ENCODE data around the gene TRUB2.

TRUB2 gene

DNA sequence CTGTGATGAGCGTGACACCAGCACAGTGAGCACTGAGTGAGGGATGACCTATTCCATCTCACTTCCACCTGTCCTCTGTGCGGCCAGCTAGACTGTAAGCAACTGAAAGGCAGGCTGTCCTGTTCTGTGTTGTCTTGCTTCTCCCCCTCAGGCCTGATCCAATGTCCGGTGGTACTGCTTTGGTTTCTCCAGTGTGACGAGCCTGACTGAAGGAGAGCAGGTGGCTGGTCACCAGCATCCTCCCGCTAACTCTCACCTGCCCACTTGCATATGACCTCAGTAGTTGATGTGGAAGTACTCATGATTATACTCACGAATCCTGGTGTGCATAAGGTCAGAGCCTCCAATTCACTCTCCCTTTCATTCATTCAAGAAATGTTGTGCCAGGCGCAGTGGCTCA, 15.7 kb upstream of the TRUB2 start:
- no peak for DNase-seq
- no peak overlapping the region for H3K27ac ChIP-seq (ENCODE audit: low read length, poor library complexity, severe bottlenecking)
- H3K79me1 ChIP-seq (replicated peaks; ENCODE audit: low read length, poor library complexity, severe bottlenecking), result peaks cover 8% of the 10 kb centered on the region
- no peak overlapping the region for H3K9ac ChIP-seq (ENCODE audit: low read length)
- H3K4me1 ChIP-seq (ENCODE audit: control insufficient read depth, insufficient read depth, low read depth, low read length), result peaks cover 8% of the 10 kb centered on the region
- no peak overlapping the region for H2BK15ac ChIP-seq (ENCODE audit: low read depth, poor library complexity, severe bottlenecking)
- H3K27me3 ChIP-seq (ENCODE audit: control insufficient read depth in 1 of 2, insufficient read depth in 1 of 2, low read length in 2 of 2), result no peaks in the 10 kb centered on the region
- H3K14ac ChIP-seq (ENCODE audit: low read length in 2 of 2), result no peak overlapping the region
- no peak overlapping the region for H2BK12ac ChIP-seq (ENCODE audit: low read length in 2 of 2)
- H2BK5ac ChIP-seq (ENCODE audit: low read depth, low read length, poor library complexity, severe bottlenecking), result no peak overlapping the region
- H3K23ac ChIP-seq (ENCODE audit: low read length in 2 of 2), result no peak overlapping the region
- H3K4me3 ChIP-seq (ENCODE audit: insufficient read depth in 1 of 2, low read depth in 1 of 2, low read length in 2 of 2), result no peak overlapping the region
- no peak overlapping the region for H3K4me2 ChIP-seq (ENCODE audit: low read length, poor library complexity, severe bottlenecking)
- H4K91ac ChIP-seq (ENCODE audit: low read length), result no peak overlapping the region
- H3K4ac ChIP-seq (ENCODE audit: low read depth in 1 of 2, low read length in 2 of 2), result no peak overlapping the region
- H3K9me3 ChIP-seq (ENCODE audit: control insufficient read depth, low read length), result no peaks in the 10 kb centered on the region
- no peak overlapping the region for H4K8ac ChIP-seq (ENCODE audit: low read length)
- peaks cover 18 to 19% of the 10 kb centered on the region in 2 experiments for H3K36me3 ChIP-seq (ENCODE audit: control insufficient read depth in 1 of 2, insufficient read depth in 2 of 2, low read depth in 1 of 2, low read length in 2 of 2)
- H3K18ac ChIP-seq (ENCODE audit: low read depth in 1 of 2, low read length in 2 of 2), result no peak overlapping the region
- no peak overlapping the region for H2AFZ ChIP-seq (ENCODE audit: low read depth, low read length)
- H2BK120ac ChIP-seq (ENCODE audit: low read depth, low read length), result no peak overlapping the region
- H2AK5ac ChIP-seq (ENCODE audit: low read length, severe bottlenecking), result no peak overlapping the region
- WGBS, result 95% methylated on average over 7 of the region's 7 CpGs

DNA sequence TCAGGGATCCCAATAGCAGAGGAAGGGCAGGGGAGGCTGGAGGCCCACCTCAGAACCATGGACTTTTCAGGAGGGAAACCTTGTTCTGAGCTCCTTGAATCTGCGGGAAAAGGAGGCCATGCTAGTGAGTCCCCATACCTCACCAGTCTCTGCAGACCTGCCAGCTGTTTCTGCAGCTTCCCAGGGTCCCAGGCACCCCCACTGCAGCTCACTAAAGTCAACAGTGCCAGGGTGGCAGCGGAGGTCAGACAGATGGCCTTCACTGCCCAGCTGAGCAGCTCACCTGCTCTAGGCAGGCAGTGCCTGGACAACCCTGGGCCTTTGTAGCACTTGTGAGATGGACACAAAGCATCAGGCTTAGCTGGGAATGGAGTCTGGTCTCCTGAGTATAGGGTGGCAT, 13.7 kb upstream of the TRUB2 start:
- Histone ChIP-seq H4K8ac (ENCODE audit: low read length) (no peak overlapping the region), H3K27ac (ENCODE audit: low read length, poor library complexity, severe bottlenecking) (no peak overlapping the region), H2BK5ac (ENCODE audit: low read depth, low read length, poor library complexity, severe bottlenecking) (no peak overlapping the region), H2AFZ (ENCODE audit: low read depth, low read length) (no peak overlapping the region), H3K4ac (ENCODE audit: low read depth in 1 of 2, low read length in 2 of 2) (no peak overlapping the region), H2AK5ac (ENCODE audit: low read length, severe bottlenecking) (no peak overlapping the region), H3K9ac (ENCODE audit: low read length) (no peak overlapping the region), H3K14ac (ENCODE audit: low read length in 2 of 2) (no peak overlapping the region), H2BK120ac (ENCODE audit: low read depth, low read length) (no peak overlapping the region), H3K23ac (ENCODE audit: low read length in 2 of 2) (no peak overlapping the region), H3K79me1 (replicated peaks; ENCODE audit: low read length, poor library complexity, severe bottlenecking) (no peaks in the 10 kb centered on the region), H3K36me3 (ENCODE audit: control insufficient read depth in 1 of 2, insufficient read depth in 2 of 2, low read depth in 1 of 2, low read length in 2 of 2) (peaks cover 27 to 29% of the 10 kb centered on the region in 2 experiments), H3K9me3 (ENCODE audit: control insufficient read depth, low read length) (no peaks in the 10 kb centered on the region), H4K91ac (ENCODE audit: low read length) (no peak overlapping the region), H3K4me1 (ENCODE audit: control insufficient read depth, insufficient read depth, low read depth, low read length) (peaks cover 4% of the 10 kb centered on the region), H3K4me2 (ENCODE audit: low read length, poor library complexity, severe bottlenecking) (no peak overlapping the region), H3K18ac (ENCODE audit: low read depth in 1 of 2, low read length in 2 of 2) (no peak overlapping the region), H2BK15ac (ENCODE audit: low read depth, poor library complexity, severe bottlenecking) (no peak overlapping the region), H3K27me3 (ENCODE audit: control insufficient read depth in 1 of 2, insufficient read depth in 1 of 2, low read length in 2 of 2) (no peaks in the 10 kb centered on the region), H2BK12ac (ENCODE audit: low read length in 2 of 2) (no peak overlapping the region), H3K4me3 (ENCODE audit: insufficient read depth in 1 of 2, low read depth in 1 of 2, low read length in 2 of 2) (no peak overlapping the region)
- no peak for DNase-seq
- WGBS, result 97% methylated on average over 2 of the region's 2 CpGs

DNA sequence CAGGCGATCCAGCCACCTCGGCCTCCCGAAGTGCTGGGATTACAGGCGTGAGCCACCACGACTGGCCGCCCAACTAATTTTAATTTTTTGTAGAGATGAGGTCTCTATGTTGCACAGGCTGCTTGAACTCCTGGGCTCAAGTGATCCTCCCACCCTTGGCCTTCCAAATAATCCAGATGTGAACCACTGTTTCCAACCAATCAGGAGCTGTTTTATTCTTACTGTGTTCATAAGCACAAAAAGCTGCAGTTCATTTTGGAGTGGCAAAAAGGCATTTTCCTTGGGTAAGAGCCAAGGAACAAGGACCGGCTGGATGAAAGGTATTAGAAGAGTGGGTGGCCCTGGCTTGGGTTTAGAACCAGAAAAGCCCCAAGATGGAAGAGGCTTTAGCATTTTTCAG, 12.9 kb upstream of the TRUB2 start:
- Histone ChIP-seq H3K9me3 (ENCODE audit: control insufficient read depth, low read length) (no peaks in the 10 kb centered on the region), H3K79me1 (replicated peaks; ENCODE audit: low read length, poor library complexity, severe bottlenecking) (peaks cover 2% of the 10 kb centered on the region), H3K4me2 (ENCODE audit: low read length, poor library complexity, severe bottlenecking) (no peak overlapping the region), H3K27ac (ENCODE audit: low read length, poor library complexity, severe bottlenecking) (no peak overlapping the region), H2AK5ac (ENCODE audit: low read length, severe bottlenecking) (no peak overlapping the region), H3K18ac (ENCODE audit: low read depth in 1 of 2, low read length in 2 of 2) (no peak overlapping the region), H4K8ac (ENCODE audit: low read length) (no peak overlapping the region), H3K4me3 (ENCODE audit: insufficient read depth in 1 of 2, low read depth in 1 of 2, low read length in 2 of 2) (no peak overlapping the region), H3K14ac (ENCODE audit: low read length in 2 of 2) (no peak overlapping the region), H2BK5ac (ENCODE audit: low read depth, low read length, poor library complexity, severe bottlenecking) (no peak overlapping the region), H3K36me3 (ENCODE audit: control insufficient read depth in 1 of 2, insufficient read depth in 2 of 2, low read depth in 1 of 2, low read length in 2 of 2) (peaks cover 27 to 29% of the 10 kb centered on the region in 2 experiments), H3K23ac (ENCODE audit: low read length in 2 of 2) (no peak overlapping the region), H2BK12ac (ENCODE audit: low read length in 2 of 2) (no peak overlapping the region), H3K9ac (ENCODE audit: low read length) (no peak overlapping the region), H3K27me3 (ENCODE audit: control insufficient read depth in 1 of 2, insufficient read depth in 1 of 2, low read length in 2 of 2) (no peaks in the 10 kb centered on the region), H2AFZ (ENCODE audit: low read depth, low read length) (no peak overlapping the region), H3K4ac (ENCODE audit: low read depth in 1 of 2, low read length in 2 of 2) (no peak overlapping the region), H2BK120ac (ENCODE audit: low read depth, low read length) (no peak overlapping the region), H3K4me1 (ENCODE audit: control insufficient read depth, insufficient read depth, low read depth, low read length) (peaks cover 2% of the 10 kb centered on the region), H4K91ac (ENCODE audit: low read length) (no peak overlapping the region), H2BK15ac (ENCODE audit: low read depth, poor library complexity, severe bottlenecking) (no peak overlapping the region)
- DNase-seq, result no peak
- WGBS, result 97% methylated on average over 7 of the region's 7 CpGs

DNA sequence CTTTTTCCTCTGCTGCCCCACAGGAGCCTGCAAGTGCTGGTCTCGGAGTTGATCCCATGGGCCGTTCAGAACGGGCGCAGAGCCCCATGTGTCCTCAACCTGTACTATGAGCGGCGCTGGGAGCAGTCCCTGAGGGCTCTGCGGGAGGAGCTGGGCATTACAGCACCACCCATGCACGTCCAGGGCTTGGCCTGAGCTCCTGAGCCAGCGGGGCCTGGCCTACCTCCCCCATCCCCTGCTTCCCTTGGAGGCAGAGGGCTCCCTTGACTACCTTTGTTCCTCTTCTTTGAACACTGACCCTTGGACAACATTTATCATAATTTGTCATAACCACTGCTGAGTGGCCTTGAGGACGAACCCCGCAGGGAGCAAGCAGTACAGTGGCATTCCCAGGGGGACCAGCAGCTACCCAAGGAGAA, 11.2 kb upstream of the TRUB2 start:
- H4K8ac ChIP-seq (ENCODE audit: low read length), result no peak overlapping the region
- no peak overlapping the region for H3K4ac ChIP-seq (ENCODE audit: low read depth in 1 of 2, low read length in 2 of 2)
- no peak overlapping the region for H3K4me3 ChIP-seq (ENCODE audit: insufficient read depth in 1 of 2, low read depth in 1 of 2, low read length in 2 of 2)
- H2BK15ac ChIP-seq (ENCODE audit: low read depth, poor library complexity, severe bottlenecking), result no peak overlapping the region
- H3K27me3 ChIP-seq (ENCODE audit: control insufficient read depth in 1 of 2, insufficient read depth in 1 of 2, low read length in 2 of 2), result no peaks in the 10 kb centered on the region
- H3K4me1 ChIP-seq (ENCODE audit: control insufficient read depth, insufficient read depth, low read depth, low read length), result peaks cover 5% of the 10 kb centered on the region
- H2BK5ac ChIP-seq (ENCODE audit: low read depth, low read length, poor library complexity, severe bottlenecking), result no peak overlapping the region
- H3K79me1 ChIP-seq (replicated peaks; ENCODE audit: low read length, poor library complexity, severe bottlenecking), result peaks cover 11% of the 10 kb centered on the region
- H3K14ac ChIP-seq (ENCODE audit: low read length in 2 of 2), result no peak overlapping the region
- H4K91ac ChIP-seq (ENCODE audit: low read length), result peak overlapping the region; percentile 35
- H3K36me3 ChIP-seq (ENCODE audit: control insufficient read depth in 1 of 2, insufficient read depth in 2 of 2, low read depth in 1 of 2, low read length in 2 of 2), result peaks cover 33 to 38% of the 10 kb centered on the region in 2 experiments
- H3K27ac ChIP-seq (ENCODE audit: low read length, poor library complexity, severe bottlenecking), result no peak overlapping the region
- no peak overlapping the region for H2BK12ac ChIP-seq (ENCODE audit: low read length in 2 of 2)
- H2AFZ ChIP-seq (ENCODE audit: low read depth, low read length), result no peak overlapping the region
- H2AK5ac ChIP-seq (ENCODE audit: low read length, severe bottlenecking), result no peak overlapping the region
- DNase-seq, result no peak
- no peak overlapping the region for H3K4me2 ChIP-seq (ENCODE audit: low read length, poor library complexity, severe bottlenecking)
- H3K9ac ChIP-seq (ENCODE audit: low read length), result no peak overlapping the region
- H3K18ac ChIP-seq (ENCODE audit: low read depth in 1 of 2, low read length in 2 of 2), result no peak overlapping the region
- WGBS, result 95% methylated on average over 11 of the region's 11 CpGs
- H3K9me3 ChIP-seq (ENCODE audit: control insufficient read depth, low read length), result no peaks in the 10 kb centered on the region
- H3K23ac ChIP-seq (ENCODE audit: low read length in 2 of 2), result no peak overlapping the region
- no peak overlapping the region for H2BK120ac ChIP-seq (ENCODE audit: low read depth, low read length)

Data from mesenchymal stem cell (in vitro differentiated cells and primary cell).